IMR-90 (cell line): ENCODE data around the gene SNRK.

Source experiments
- BHLHE40 ChIP-seq: fragments of 150-350 bp; IDR thresholded peaks from 2 replicates; pipeline ENCODE4 v1.6.1; 2016; ENCODE audit warnings: mild to moderate bottlenecking, low read depth, low read length
- CEBPB ChIP-seq: IDR thresholded peaks from 2 replicates; pipeline ENCODE4 v1.6.1; 2012; ENCODE audit warnings: low read depth, low read length, improper control_type of control experiment
- CHD1 ChIP-seq: IDR thresholded peaks from 2 replicates; pipeline ENCODE4 v1.6.1; 2012; ENCODE audit warnings: low read depth, low read length, improper control_type of control experiment
- CTCF ChIP-seq: conservative IDR thresholded peaks from 2 replicates; pipeline ENCODE4 v1.5.1; 2012; ENCODE audit warnings: mild to moderate bottlenecking, low read depth, low read length, improper control_type of control experiment
- FOS ChIP-seq: fragments of 150-350 bp; IDR thresholded peaks from 2 replicates; pipeline ENCODE4 v1.6.1; 2016; ENCODE audit warnings: low read depth, low read length
- MAFK ChIP-seq: IDR thresholded peaks from 2 replicates; pipeline ENCODE4 v1.6.1; 2012; ENCODE audit warnings: low read depth, low read length, improper control_type of control experiment
- MAZ ChIP-seq: IDR thresholded peaks from 2 replicates; pipeline ENCODE4 v1.6.1; 2012; ENCODE audit warnings: low read depth, mild to moderate bottlenecking, low read length, improper control_type of control experiment, moderate library complexity, borderline replicate concordance
- MXI1 ChIP-seq: IDR thresholded peaks from 2 replicates; pipeline ENCODE4 v1.6.1; 2012; ENCODE audit warnings: low read depth, mild to moderate bottlenecking, low read length, moderate library complexity, borderline replicate concordance
- NFE2L2 ChIP-seq: fragments of 150-350 bp; IDR thresholded peaks from 2 replicates; pipeline ENCODE4 v1.6.1; 2016; ENCODE audit warnings: low read depth, mild to moderate bottlenecking, low read length
- POLR2A ChIP-seq: IDR thresholded peaks from 2 replicates; pipeline ENCODE4 v1.6.1; 2012; ENCODE audit warnings: mild to moderate bottlenecking, low read depth, low read length
- RFX5 ChIP-seq: IDR thresholded peaks from 2 replicates; pipeline ENCODE4 v1.8.0; 2012; ENCODE audit warnings: low read depth, mild to moderate bottlenecking, low read length, moderate library complexity
- SMC3 ChIP-seq: fragments of 150-350 bp; IDR thresholded peaks from 2 replicates; pipeline ENCODE4 v1.6.1; 2016; ENCODE audit warnings: low read depth, mild to moderate bottlenecking, antibody characterized with exemption, low read length, moderate library complexity

GRCh38 chr3:43353393-43353792, 67.1 kb downstream of the SNRK start:
- TF ChIP-seq FOS = no peak
- no peak for TF ChIP-seq CTCF
- TF ChIP-seq MAFK = no peak
- TF ChIP-seq MXI1 = no peak
- no peak for TF ChIP-seq POLR2A
- TF ChIP-seq BHLHE40 = no peak
- no peak for TF ChIP-seq MAZ
- TF ChIP-seq NFE2L2 = no peak
- no peak for TF ChIP-seq RFX5
- TF ChIP-seq SMC3 = no peak
- no peak for TF ChIP-seq CHD1
- no peak for TF ChIP-seq CEBPB
